IMR-90 (cell line): ENCODE data around the gene DCTD. TPM values are rescaled to one million over a fixed set of nuclear protein-coding genes. Genes with fewer than 3 reads are reported as not detected.
A peak's percentile ranks its signal among the peaks of the same experiment; 100 is the strongest.

Experiments used
- ATAC-seq: fragments of 200-7000 bp; cut with Tn5 transposase; 2 replicates; pipeline ENCODE4 v1.9.1; 2020; ENCODE audit warnings: low read depth, mild to moderate bottlenecking, moderate library complexity
- BruUV-seq: library from RNA; stranded (reverse); fragments of 400-500 nt; replicated peaks from 2 replicates; lab custom pipeline; 2021; lab: Mats Ljungman, UMichigan
- CTCF ChIA-PET: fragments of 300-600 bp; formaldehyde crosslinking; extraction: SDS; loops from one replicate; lab custom pipeline; 2021; ENCODE audit warnings: antibody characterized with exemption; lab: Yijun Ruan, JAX
- POLR2A ChIA-PET: fragments of 300-600 bp; sonication (Branson Sonifier 250); formaldehyde crosslinking; loops from one replicate; lab custom pipeline; 2022; ENCODE audit warnings: antibody characterized with exemption; ENCODE audit not compliant: unreplicated experiment; lab: Charles Lee
- DNase-seq: peaks from one replicate; pipeline ENCODE4 v3.0.0; 2013
- H2AFZ ChIP-seq: replicated peaks from 2 replicates; pipeline ENCODE3; 2013; ENCODE audit warnings: low read length, mild to moderate bottlenecking; ENCODE audit not compliant: poor library complexity
- H2AK5ac ChIP-seq: 2 replicates; pipeline ENCODE4 v1.6.1; 2013; ENCODE audit warnings: low read depth, low read length, inconsistent platforms
- H2AK9ac ChIP-seq: replicated peaks from 2 replicates; pipeline ENCODE3; 2013; ENCODE audit warnings: mild to moderate bottlenecking, low read depth, low read length, moderate library complexity; ENCODE audit not compliant: poor library complexity
- H2BK120ac ChIP-seq: 2 replicates; pipeline ENCODE4 v1.6.1; 2013; ENCODE audit warnings: low read depth, low read length, inconsistent platforms
- H2BK15ac ChIP-seq: 3 replicates; pipeline ENCODE4 v1.6.1; 2013; ENCODE audit warnings: low read depth, low read length, inconsistent platforms
- H2BK20ac ChIP-seq: 2 replicates; pipeline ENCODE4 v1.6.1; 2013; ENCODE audit warnings: low read depth, mild to moderate bottlenecking, inconsistent platforms, low read length, moderate library complexity
- H2BK5ac ChIP-seq: 2 replicates; pipeline ENCODE4 v1.6.1; 2013; ENCODE audit warnings: mild to moderate bottlenecking, low read depth, low read length, inconsistent platforms; ENCODE audit not compliant: poor library complexity, severe bottlenecking
- H3K14ac ChIP-seq: replicated peaks from 2 replicates; pipeline ENCODE4 v1.6.1; 2013; ENCODE audit warnings: low read depth, low read length, inconsistent platforms
- H3K18ac ChIP-seq: 2 replicates; pipeline ENCODE4 v1.6.1; 2013; ENCODE audit warnings: low read depth, low read length, control low read depth
- H3K23ac ChIP-seq: 2 replicates; pipeline ENCODE4 v1.6.1; 2013; ENCODE audit warnings: low read depth, low read length, inconsistent platforms
- H3K27ac ChIP-seq: 2 replicates; pipeline ENCODE4 v1.5.1; 2013; ENCODE audit warnings: mild to moderate bottlenecking, control low read depth, low read length; ENCODE audit not compliant: insufficient read depth
- H3K27me3 ChIP-seq: 2 replicates; pipeline ENCODE4 v1.6.1; 2013; ENCODE audit warnings: low read length; ENCODE audit not compliant: control insufficient read depth, insufficient read depth
- H3K36me3 ChIP-seq: 2 replicates; pipeline ENCODE4 v1.6.1; 2013; ENCODE audit warnings: low read length, mixed read lengths; ENCODE audit not compliant: control insufficient read depth, insufficient read depth
- H3K4ac ChIP-seq: 2 replicates; pipeline ENCODE4 v1.6.1; 2013; ENCODE audit warnings: low read depth, low read length, inconsistent platforms
- H3K4me1 ChIP-seq: 2 replicates; pipeline ENCODE4 v1.6.1; 2013; ENCODE audit warnings: low read length, mixed read lengths; ENCODE audit not compliant: control insufficient read depth, insufficient read depth
- H3K4me2 ChIP-seq: 2 replicates; pipeline ENCODE4 v1.6.1; 2013; ENCODE audit warnings: low read depth, mild to moderate bottlenecking, control low read depth, low read length, moderate library complexity
- H3K4me3 ChIP-seq: 2 replicates; pipeline ENCODE4 v1.5.1; 2013; ENCODE audit warnings: low read depth, mild to moderate bottlenecking, control low read depth, low read length, moderate library complexity; ENCODE audit not compliant: insufficient read depth
- H3K56ac ChIP-seq: 2 replicates; pipeline ENCODE4 v1.6.1; 2013; ENCODE audit warnings: low read length, inconsistent platforms; ENCODE audit not compliant: insufficient read depth; ENCODE audit errors: extremely low read depth
- H3K79me1 ChIP-seq, 2 experiments: 2 replicates each; pipeline ENCODE4 v1.6.1; 2013; ENCODE audit warnings: low read length in 2 of 2, inconsistent platforms in 1 of 2, low read depth in 1 of 2
- H3K9ac ChIP-seq: 2 replicates; pipeline ENCODE4 v1.6.1; 2013; ENCODE audit warnings: low read depth, low read length, control low read depth
- H3K9me1 ChIP-seq: 2 replicates; pipeline ENCODE4 v1.6.1; 2013; ENCODE audit warnings: low read length, inconsistent platforms; ENCODE audit not compliant: insufficient read depth
- H3K9me3 ChIP-seq: 2 replicates; pipeline ENCODE4 v1.6.1; 2013; ENCODE audit warnings: low read length; ENCODE audit not compliant: control insufficient read depth, insufficient read depth
- H4K20me1 ChIP-seq: 2 replicates; pipeline ENCODE4 v1.6.1; 2013; ENCODE audit warnings: low read length, inconsistent platforms; ENCODE audit not compliant: insufficient read depth
- H4K5ac ChIP-seq: 2 replicates; pipeline ENCODE4 v1.6.1; 2013; ENCODE audit warnings: mild to moderate bottlenecking, low read depth, low read length, control low read depth
- H4K8ac ChIP-seq, 2 experiments: 2 replicates each; pipeline ENCODE4 v1.6.1; 2013; ENCODE audit warnings: low read depth in 2 of 2, low read length in 2 of 2, control low read depth in 1 of 2, inconsistent platforms in 1 of 2
- H4K91ac ChIP-seq: 2 replicates; pipeline ENCODE4 v1.6.1; 2013; ENCODE audit warnings: low read depth, low read length, inconsistent platforms; ENCODE audit not compliant: insufficient read depth
- FOS ChIP-seq: fragments of 150-350 bp; IDR thresholded peaks from 2 replicates; pipeline ENCODE4 v1.6.1; 2016; ENCODE audit warnings: low read depth, low read length
- NFE2L2 ChIP-seq: fragments of 150-350 bp; IDR thresholded peaks from 2 replicates; pipeline ENCODE4 v1.6.1; 2016; ENCODE audit warnings: low read depth, mild to moderate bottlenecking, low read length
- RAD21 ChIP-seq: IDR thresholded peaks from 2 replicates; pipeline ENCODE4 v1.6.1; 2012; ENCODE audit warnings: low read length, improper control_type of control experiment
- WGBS, 2 experiments: methylation state at CpG; one replicate each; pipeline versions ENCODE4 v1.1.5 to v1.1.7; 2013; ENCODE audit warnings: missing lambda C conversion rate in 2 of 2; ENCODE audit not compliant: insufficient read length in 1 of 2; ENCODE audit errors: extremely low coverage in 2 of 2; 5-methylcytosine and 5-hydroxymethylcytosine counted together
- dilution Hi-C: fragments of 300-500 bp; cut with HindIII; formaldehyde crosslinking; loops from one replicate; pipeline ENCODE4 v1.14.3; 2018; ENCODE audit warnings: low sequenced_read_pairs; ENCODE audit not compliant: unreplicated experiment
- in situ Hi-C: fragments of 300-500 bp; cut with MboI; formaldehyde crosslinking; loops from 3 replicates; pipeline ENCODE4 v1.14.3; 2019; ENCODE audit warnings: low sequenced_read_pairs, inconsistent platforms, mixed read lengths
- intact Hi-C: fragments of 100-400 bp; cut with micrococcal nuclease; formaldehyde crosslinking; loops from 2 replicates; pipeline ENCODE4 v1.10.0; 2022
- polyA plus RNA-seq, 3 experiments: library from polyadenylated mRNA; depleted of rRNA; stranded (reverse); fragments of >200 nt; gene quantifications; 2 replicates each; pipeline ENCODE4 v1.2.3, GENCODE V29; 2012; ENCODE audit warnings: low replicate concordance in 1 of 3
- total RNA-seq: library from RNA; depleted of rRNA; stranded (reverse); fragments of >200 nt; gene quantifications from 2 replicates; pipeline ENCODE4 v1.2.3, GENCODE V29; 2012
- TF ChIP-seq, protein P1 (sequence below): fragments of 150-350 bp; IDR thresholded peaks from 2 replicates; pipeline ENCODE4 v1.6.1; 2017; ENCODE audit warnings: mild to moderate bottlenecking, antibody characterized with exemption, low read length, low read depth
- TF ChIP-seq, protein P2 (sequence below): conservative IDR thresholded peaks from 2 replicates; pipeline ENCODE4 v1.5.1; 2012; ENCODE audit warnings: mild to moderate bottlenecking, low read depth, low read length, improper control_type of control experiment

The DCTD gene
- total and polyA plus RNA-seq, 2 of the 4 experiments (the other 2 are of a cell fraction), result 90.3 to 127 TPM

DNA sequence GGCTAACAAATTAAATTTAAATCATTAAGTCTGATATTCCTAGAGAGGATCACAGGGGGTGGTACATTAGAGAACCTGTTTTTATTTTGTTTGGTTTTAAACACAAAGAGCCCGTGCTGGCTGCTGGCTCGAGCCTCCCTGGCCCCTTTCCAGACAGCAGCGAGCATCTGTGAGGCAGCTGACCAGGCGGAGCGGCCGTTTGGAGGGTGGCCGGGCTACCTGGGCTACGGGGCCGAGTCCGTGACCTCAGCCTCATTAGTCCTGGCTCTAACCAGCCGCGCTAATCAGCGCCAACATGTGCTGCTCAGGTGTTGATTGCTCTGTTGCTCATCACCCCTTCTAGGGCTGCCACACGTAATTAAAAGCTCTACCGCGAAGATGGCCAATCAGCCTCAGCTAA lies 35.3 kb downstream of the DCTD start:
- Histone ChIP-seq H2AK9ac (no peak overlapping the region), H2AK5ac (no peak overlapping the region), H2BK120ac (no peak overlapping the region), H2BK20ac (no peak overlapping the region), H3K4me2 (no peak overlapping the region), H3K4ac (no peak overlapping the region), H4K8ac (no peak overlapping the region), H3K9me1 (no peaks in the 10 kb centered on the region; the same call in 1 of the 2 replicates), H3K14ac (no peak overlapping the region), H3K23ac (no peak overlapping the region), H3K27ac (no peak overlapping the region), H2BK5ac (no peak overlapping the region), H3K56ac (no peak overlapping the region), H2BK15ac (no peak overlapping the region), H3K4me3 (no peak overlapping the region), H3K36me3 (peaks cover 12% of the 10 kb centered on the region), H3K27me3 (no peaks in the 10 kb centered on the region), H2AFZ (peak overlapping the region; percentile 7), H4K91ac (no peak overlapping the region), H3K79me1 (peaks cover 0 to 12% of the 10 kb centered on the region in 2 experiments; a peak in 2 of 4 replicates), H3K9me3 (no peaks in the 10 kb centered on the region; the same call in 1 of the 2 replicates), H4K5ac (no peak overlapping the region), H3K18ac (no peak overlapping the region), H3K4me1 (no peaks in the 10 kb centered on the region; the same call in 1 of the 2 replicates), H3K9ac (no peak overlapping the region), H4K20me1 (no peaks in the 10 kb centered on the region)
- TF ChIP-seq, protein P1, sequence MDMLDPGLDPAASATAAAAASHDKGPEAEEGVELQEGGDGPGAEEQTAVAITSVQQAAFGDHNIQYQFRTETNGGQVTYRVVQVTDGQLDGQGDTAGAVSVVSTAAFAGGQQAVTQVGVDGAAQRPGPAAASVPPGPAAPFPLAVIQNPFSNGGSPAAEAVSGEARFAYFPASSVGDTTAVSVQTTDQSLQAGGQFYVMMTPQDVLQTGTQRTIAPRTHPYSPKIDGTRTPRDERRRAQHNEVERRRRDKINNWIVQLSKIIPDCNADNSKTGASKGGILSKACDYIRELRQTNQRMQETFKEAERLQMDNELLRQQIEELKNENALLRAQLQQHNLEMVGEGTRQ, result no peak
- TF ChIP-seq NFE2L2 (no peak), FOS (no peak), RAD21 (no peak)
- TF ChIP-seq, protein P2, sequence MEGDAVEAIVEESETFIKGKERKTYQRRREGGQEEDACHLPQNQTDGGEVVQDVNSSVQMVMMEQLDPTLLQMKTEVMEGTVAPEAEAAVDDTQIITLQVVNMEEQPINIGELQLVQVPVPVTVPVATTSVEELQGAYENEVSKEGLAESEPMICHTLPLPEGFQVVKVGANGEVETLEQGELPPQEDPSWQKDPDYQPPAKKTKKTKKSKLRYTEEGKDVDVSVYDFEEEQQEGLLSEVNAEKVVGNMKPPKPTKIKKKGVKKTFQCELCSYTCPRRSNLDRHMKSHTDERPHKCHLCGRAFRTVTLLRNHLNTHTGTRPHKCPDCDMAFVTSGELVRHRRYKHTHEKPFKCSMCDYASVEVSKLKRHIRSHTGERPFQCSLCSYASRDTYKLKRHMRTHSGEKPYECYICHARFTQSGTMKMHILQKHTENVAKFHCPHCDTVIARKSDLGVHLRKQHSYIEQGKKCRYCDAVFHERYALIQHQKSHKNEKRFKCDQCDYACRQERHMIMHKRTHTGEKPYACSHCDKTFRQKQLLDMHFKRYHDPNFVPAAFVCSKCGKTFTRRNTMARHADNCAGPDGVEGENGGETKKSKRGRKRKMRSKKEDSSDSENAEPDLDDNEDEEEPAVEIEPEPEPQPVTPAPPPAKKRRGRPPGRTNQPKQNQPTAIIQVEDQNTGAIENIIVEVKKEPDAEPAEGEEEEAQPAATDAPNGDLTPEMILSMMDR, result no peak
- no TSS peak for BruUV-seq
- in situ Hi-C loops (no loop called here), intact Hi-C loops (no loop called here), dilution Hi-C loops (no loop called here)
- WGBS, 2 experiments, result 70% methylated on average over 2 of the region's 16 CpGs; no CpG with 5 or more reads in 1 of the 2 experiments
- no peak for ATAC-seq
- ChIA-PET POLR2A (no interaction called here), CTCF (no interaction called here)
- DNase-seq, result no peak
